ENCODE data around the gene SPTLC2.
"Not testable (repeated sequence)": the region's sequence is repeated elsewhere in the genome, so short reads cannot be mapped to it uniquely, and the experiment has no call there.

Gene SPTLC2

GRCh38 chr14:77616454-77617229 lies at the start of gene SPTLC2:
Gene SPTLC2 (minus strand): TSS chr14:77616637. CDS start chr14:77616579, 58 bp downstream.
- peak; percentile 87 to 91 for DNase-seq (ENCODE audit: low read depth in 2 of 2)

- no peak for DNase-seq (ENCODE audit: low read depth in 2 of 2)
Measured at GRCh38 chr14:77663293-77663692, 46.9 kb upstream of the SPTLC2 start.

GRCh38 chr14:77661562-77661961 lies 45.1 kb upstream of the SPTLC2 start:
- not testable (repeated sequence) for DNase-seq (ENCODE audit: low read depth in 2 of 2)

GRCh38 chr14:77660754-77661153 lies 44.3 kb upstream of the SPTLC2 start:
- DNase-seq (ENCODE audit: low read depth in 2 of 2), result no peak

- DNase-seq (ENCODE audit: low read depth in 2 of 2), result no peak
Measured at GRCh38 chr14:77659831-77660230, 43.4 kb upstream of the SPTLC2 start.

GRCh38 chr14:77657280-77657679 lies 40.8 kb upstream of the SPTLC2 start:
- DNase-seq (ENCODE audit: low read depth in 2 of 2), result no peak

- DNase-seq (ENCODE audit: low read depth in 2 of 2), result no peak
Measured at GRCh38 chr14:77654001-77654441, 37.6 kb upstream of the SPTLC2 start.

GRCh38 chr14:77649326-77649725 lies 32.9 kb upstream of the SPTLC2 start:
- no peak for DNase-seq (ENCODE audit: low read depth in 2 of 2)

GRCh38 chr14:77648520-77649200 lies 32.2 kb upstream of the SPTLC2 start:
- DNase-seq (ENCODE audit: low read depth in 2 of 2), result no peak

- no peak for DNase-seq (ENCODE audit: low read depth in 2 of 2)
Measured at GRCh38 chr14:77647853-77648252, 31.4 kb upstream of the SPTLC2 start.

- DNase-seq (ENCODE audit: low read depth in 2 of 2), result no peak
Measured at GRCh38 chr14:77646907-77647306, 30.5 kb upstream of the SPTLC2 start.

- no peak for DNase-seq (ENCODE audit: low read depth in 2 of 2)
Measured at GRCh38 chr14:77645520-77646230, 29.2 kb upstream of the SPTLC2 start.

GRCh38 chr14:77642407-77642806 lies 26.0 kb upstream of the SPTLC2 start:
- DNase-seq (ENCODE audit: low read depth in 2 of 2), result no peak

- peak; percentile 56 for DNase-seq (ENCODE audit: low read depth in 2 of 2)
Measured at GRCh38 chr14:77641534-77642341, 25.3 kb upstream of the SPTLC2 start.

- DNase-seq (ENCODE audit: low read depth in 2 of 2), result no peak
Measured at GRCh38 chr14:77640756-77641533, 24.5 kb upstream of the SPTLC2 start.

- no peak for DNase-seq (ENCODE audit: low read depth in 2 of 2)
Measured at GRCh38 chr14:77638771-77639171, 22.3 kb upstream of the SPTLC2 start.

GRCh38 chr14:77635869-77636268 lies 19.4 kb upstream of the SPTLC2 start:
- DNase-seq (ENCODE audit: low read depth in 2 of 2), result not testable (repeated sequence)

- not testable (repeated sequence) for DNase-seq (ENCODE audit: low read depth in 2 of 2)
Measured at GRCh38 chr14:77635466-77635865, 19.0 kb upstream of the SPTLC2 start.

GRCh38 chr14:77630111-77630510 lies 13.7 kb upstream of the SPTLC2 start:
- no peak for DNase-seq (ENCODE audit: low read depth in 2 of 2)

- no peak for DNase-seq (ENCODE audit: low read depth in 2 of 2)
Measured at GRCh38 chr14:77625360-77625759, 8.9 kb upstream of the SPTLC2 start.

GRCh38 chr14:77623201-77623600 lies 6.8 kb upstream of the SPTLC2 start:
- no peak for DNase-seq (ENCODE audit: low read depth in 2 of 2)
